PC-9 (cell line): ENCODE measurements around the gene TNF.

Experiments used
- EZH2 ChIP-seq: fragments of 200-600 bp; sonication (generic); IDR thresholded peaks from 2 replicates; pipeline ENCODE4 v1.8.0; 2017; ENCODE audit warnings: antibody characterized with exemption, low read depth
- TF ChIP-seq, protein P1 (sequence below): fragments of 200-600 bp; sonication (generic); conservative IDR thresholded peaks from 2 replicates; pipeline ENCODE4 v1.6.1; 2017; ENCODE audit warnings: mixed run types, antibody characterized with exemption, mild to moderate bottlenecking, moderate library complexity

DNA sequence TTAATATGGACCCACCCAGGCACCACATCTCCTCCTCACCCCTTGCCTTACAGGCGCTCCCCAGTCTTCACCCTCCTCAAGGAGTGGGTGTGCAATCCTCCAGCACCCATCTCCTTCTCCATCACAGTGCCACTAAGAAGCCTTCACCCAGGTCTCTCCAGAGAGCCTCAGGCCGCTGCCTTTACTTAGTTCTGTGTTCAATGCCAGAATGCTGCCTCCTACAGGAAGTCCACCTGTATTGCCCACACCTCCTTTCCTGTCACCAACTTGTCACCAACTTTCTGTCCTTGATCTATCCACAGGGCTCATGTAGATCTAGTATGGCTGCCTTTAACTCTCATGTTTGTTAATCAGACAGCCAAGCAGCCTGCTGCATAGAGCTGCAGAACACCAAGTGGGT, 10.1 kb downstream of the TNF start:
- TF ChIP-seq, protein P1, sequence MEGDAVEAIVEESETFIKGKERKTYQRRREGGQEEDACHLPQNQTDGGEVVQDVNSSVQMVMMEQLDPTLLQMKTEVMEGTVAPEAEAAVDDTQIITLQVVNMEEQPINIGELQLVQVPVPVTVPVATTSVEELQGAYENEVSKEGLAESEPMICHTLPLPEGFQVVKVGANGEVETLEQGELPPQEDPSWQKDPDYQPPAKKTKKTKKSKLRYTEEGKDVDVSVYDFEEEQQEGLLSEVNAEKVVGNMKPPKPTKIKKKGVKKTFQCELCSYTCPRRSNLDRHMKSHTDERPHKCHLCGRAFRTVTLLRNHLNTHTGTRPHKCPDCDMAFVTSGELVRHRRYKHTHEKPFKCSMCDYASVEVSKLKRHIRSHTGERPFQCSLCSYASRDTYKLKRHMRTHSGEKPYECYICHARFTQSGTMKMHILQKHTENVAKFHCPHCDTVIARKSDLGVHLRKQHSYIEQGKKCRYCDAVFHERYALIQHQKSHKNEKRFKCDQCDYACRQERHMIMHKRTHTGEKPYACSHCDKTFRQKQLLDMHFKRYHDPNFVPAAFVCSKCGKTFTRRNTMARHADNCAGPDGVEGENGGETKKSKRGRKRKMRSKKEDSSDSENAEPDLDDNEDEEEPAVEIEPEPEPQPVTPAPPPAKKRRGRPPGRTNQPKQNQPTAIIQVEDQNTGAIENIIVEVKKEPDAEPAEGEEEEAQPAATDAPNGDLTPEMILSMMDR: peak; percentile 60
- no peak for TF ChIP-seq EZH2
